IPS-18c (cell line): ENCODE data around the gene DSPP.
"Not testable (repeated sequence)": the region's sequence is repeated elsewhere in the genome, so short reads cannot be mapped to it uniquely, and the experiment has no call there.

Experiments
- H3K4me3 ChIP-seq: 2 replicates; pipeline ENCODE4 v1.7.0; 2013; ENCODE audit warnings: low read depth, mild to moderate bottlenecking, low read length, moderate library complexity; ENCODE audit not compliant: insufficient read depth
- H3K9me3 ChIP-seq: one replicate; pipeline ENCODE4 v1.6.1; 2013; ENCODE audit warnings: mild to moderate bottlenecking, low read length, moderate library complexity; ENCODE audit not compliant: control insufficient read depth, insufficient read depth

Gene DSPP

GRCh38 chr4:87608229-87608628 is at the start of gene DSPP:
DSPP (plus strand) TSS chr4:87608529; CDS start chr4:87610909, 2,380 bp downstream.
- no peak within 1 kb of the TSS for H3K4me3 ChIP-seq
- no peaks in the 10 kb centered on the region for H3K9me3 ChIP-seq

- Histone ChIP-seq H3K4me3 (no peak overlapping the region), H3K9me3 (no peaks in the 10 kb centered on the region)
Measured at GRCh38 chr4:87559090-87559837, 49.1 kb upstream of the DSPP start.

- no peaks in the 10 kb centered on the region for H3K9me3 ChIP-seq
- H3K4me3 ChIP-seq, result no peak overlapping the region
Measured at GRCh38 chr4:87560802-87561201, 47.5 kb upstream of the DSPP start.

GRCh38 chr4:87565746-87566145 is 42.6 kb upstream of the DSPP start:
- H3K4me3 ChIP-seq, result no peak overlapping the region
- peaks cover under 1% of the 10 kb centered on the region for H3K9me3 ChIP-seq

- H3K9me3 ChIP-seq, result peaks cover 2% of the 10 kb centered on the region
- no peak overlapping the region for H3K4me3 ChIP-seq
Measured at GRCh38 chr4:87566276-87566675, 42.1 kb upstream of the DSPP start.

GRCh38 chr4:87567191-87567590 is 41.1 kb upstream of the DSPP start:
- Histone ChIP-seq H3K9me3 (peaks cover 3% of the 10 kb centered on the region), H3K4me3 (no peak overlapping the region)

- Histone ChIP-seq H3K9me3 (peaks cover 4% of the 10 kb centered on the region), H3K4me3 (no peak overlapping the region)
Measured at GRCh38 chr4:87570290-87570805, 38.0 kb upstream of the DSPP start.

GRCh38 chr4:87574376-87574775 is 34.0 kb upstream of the DSPP start:
- H3K4me3 ChIP-seq, H3K9me3 ChIP-seq: not testable (repeated sequence)

- Histone ChIP-seq H3K9me3 (peaks cover 4% of the 10 kb centered on the region), H3K4me3 (no peak overlapping the region)
Measured at GRCh38 chr4:87574996-87575395, 33.3 kb upstream of the DSPP start.

- no peak overlapping the region for H3K4me3 ChIP-seq
Measured at GRCh38 chr4:87575408-87575807, 32.9 kb upstream of the DSPP start.

GRCh38 chr4:87575983-87576382 is 32.3 kb upstream of the DSPP start:
- peaks cover 2% of the 10 kb centered on the region for H3K9me3 ChIP-seq
- no peak overlapping the region for H3K4me3 ChIP-seq

More at GRCh38 chr4:87575408-87575807, 32.9 kb upstream of the DSPP start:
- H3K9me3 ChIP-seq, result peaks cover 4% of the 10 kb centered on the region

GRCh38 chr4:87579478-87579877 is 28.9 kb upstream of the DSPP start:
- Histone ChIP-seq H3K4me3 (no peak overlapping the region), H3K9me3 (no peaks in the 10 kb centered on the region)

GRCh38 chr4:87580057-87580456 is 28.3 kb upstream of the DSPP start:
- no peaks in the 10 kb centered on the region for H3K9me3 ChIP-seq
- H3K4me3 ChIP-seq, result no peak overlapping the region

- no peak overlapping the region for H3K4me3 ChIP-seq
- no peaks in the 10 kb centered on the region for H3K9me3 ChIP-seq
Measured at GRCh38 chr4:87584222-87584908, 24.0 kb upstream of the DSPP start.

- no peak overlapping the region for H3K4me3 ChIP-seq
- no peaks in the 10 kb centered on the region for H3K9me3 ChIP-seq
Measured at GRCh38 chr4:87589531-87589930, 18.8 kb upstream of the DSPP start.

- H3K4me3 ChIP-seq, result no peak overlapping the region
- H3K9me3 ChIP-seq, result no peaks in the 10 kb centered on the region
Measured at GRCh38 chr4:87592124-87592523, 16.2 kb upstream of the DSPP start.

GRCh38 chr4:87601361-87601760 is 7.0 kb upstream of the DSPP start:
- Histone ChIP-seq H3K9me3 (no peaks in the 10 kb centered on the region), H3K4me3 (no peak overlapping the region)

- H3K9me3 ChIP-seq, result no peaks in the 10 kb centered on the region
Measured at GRCh38 chr4:87614292-87614890, 6.1 kb downstream of the DSPP start.

More at GRCh38 chr4:87614292-87614890, 6.1 kb downstream of the DSPP start:
- H3K4me3 ChIP-seq, result no peak overlapping the region
